Colonic mucosa (tissue), 4 donors: Measurements from ENCODE around the gene PTPRM. TPM values are rescaled to one million over a fixed set of nuclear protein-coding genes. Genes with fewer than 3 reads are reported as not detected.

ENCODE experiments used
- DNase-seq: peaks from one replicate; pipeline ENCODE4 v3.0.0-alpha.2; 2020
- H3K27ac ChIP-seq: fragments of 200-600 bp; one replicate; pipeline ENCODE4 v1.8.0; 2021
- H3K27me3 ChIP-seq: fragments of 200-600 bp; one replicate; pipeline ENCODE4 v1.8.0; 2021
- H3K36me3 ChIP-seq: fragments of 200-600 bp; one replicate; pipeline ENCODE4 v1.8.0; 2021
- H3K4me1 ChIP-seq: fragments of 200-600 bp; one replicate; pipeline ENCODE4 v1.8.0; 2021; ENCODE audit warnings: mild to moderate bottlenecking
- H3K4me3 ChIP-seq: fragments of 200-600 bp; one replicate; pipeline ENCODE4 v1.8.0; 2021
- H3K9ac ChIP-seq, 2 donors: one replicate each; pipeline ENCODE4 v1.7.0; 2013; ENCODE audit warnings: control low read depth in 2 of 2, low read depth in 2 of 2, low read length in 2 of 2
- H3K9me3 ChIP-seq: fragments of 200-600 bp; one replicate; pipeline ENCODE4 v1.8.0; 2021
- intact Hi-C: fragments of 100-400 bp; cut with DNase I; formaldehyde crosslinking; loops from one replicate; pipeline ENCODE4 v1.14.1; 2022
- total RNA-seq, 2 donors: library from RNA; stranded (reverse); fragmentation: NEBNext Ultra II Directional in 1 of 2; extraction: Animal tissue kit (Norgen Biotek cat#: 25700) in 1 of 2; gene quantifications; one replicate each; pipeline ENCODE4 v1.2.1, GENCODE V29; 2021
- TF ChIP-seq, protein P1 (sequence below): fragments of 200-600 bp; IDR thresholded peaks from one replicate; pipeline ENCODE4 v1.8.0; 2022; ENCODE audit warnings: antibody characterized with exemption, mild to moderate bottlenecking
- donor health status: healthy.
- donor health status: DM: no; HTN: no; CAD: no.
- donor health status: DM: no; HTN: no; CAD: no.

The PTPRM gene
- total RNA-seq, 2 donors from 2014 or later, result 8.1 to 13.9 TPM

DNA sequence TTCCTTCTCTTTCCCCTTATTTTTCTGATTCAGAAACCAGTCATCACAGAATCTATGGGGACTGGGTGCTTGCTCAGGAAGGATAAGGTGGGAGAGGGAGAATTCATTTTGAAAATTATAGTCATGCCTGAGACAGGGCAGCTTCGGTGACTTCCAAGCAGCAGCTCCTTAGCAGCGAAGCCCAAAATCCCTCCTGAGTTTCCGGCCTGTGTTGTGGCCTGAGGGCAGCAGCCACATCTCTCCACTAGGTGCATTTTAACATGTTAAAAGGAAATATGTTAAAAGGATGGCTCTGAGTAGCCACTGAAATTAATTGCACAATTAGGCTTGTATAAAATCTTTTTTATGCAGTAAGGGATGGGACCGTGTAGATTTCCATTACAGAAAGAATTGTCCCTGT lies 835.1 kb downstream of the PTPRM start:
- H3K36me3 ChIP-seq, result no peaks in the 10 kb centered on the region
- intact Hi-C loops, result no loop called here
- H3K27me3 ChIP-seq, result no peaks in the 10 kb centered on the region
- no peak overlapping the region for H3K27ac ChIP-seq
- DNase-seq, result no peak
- H3K4me3 ChIP-seq, result no peak overlapping the region
- H3K9me3 ChIP-seq, result no peaks in the 10 kb centered on the region
- no peak overlapping the region for H3K9ac ChIP-seq
- no peaks in the 10 kb centered on the region for H3K4me1 ChIP-seq
- TF ChIP-seq, protein P1, sequence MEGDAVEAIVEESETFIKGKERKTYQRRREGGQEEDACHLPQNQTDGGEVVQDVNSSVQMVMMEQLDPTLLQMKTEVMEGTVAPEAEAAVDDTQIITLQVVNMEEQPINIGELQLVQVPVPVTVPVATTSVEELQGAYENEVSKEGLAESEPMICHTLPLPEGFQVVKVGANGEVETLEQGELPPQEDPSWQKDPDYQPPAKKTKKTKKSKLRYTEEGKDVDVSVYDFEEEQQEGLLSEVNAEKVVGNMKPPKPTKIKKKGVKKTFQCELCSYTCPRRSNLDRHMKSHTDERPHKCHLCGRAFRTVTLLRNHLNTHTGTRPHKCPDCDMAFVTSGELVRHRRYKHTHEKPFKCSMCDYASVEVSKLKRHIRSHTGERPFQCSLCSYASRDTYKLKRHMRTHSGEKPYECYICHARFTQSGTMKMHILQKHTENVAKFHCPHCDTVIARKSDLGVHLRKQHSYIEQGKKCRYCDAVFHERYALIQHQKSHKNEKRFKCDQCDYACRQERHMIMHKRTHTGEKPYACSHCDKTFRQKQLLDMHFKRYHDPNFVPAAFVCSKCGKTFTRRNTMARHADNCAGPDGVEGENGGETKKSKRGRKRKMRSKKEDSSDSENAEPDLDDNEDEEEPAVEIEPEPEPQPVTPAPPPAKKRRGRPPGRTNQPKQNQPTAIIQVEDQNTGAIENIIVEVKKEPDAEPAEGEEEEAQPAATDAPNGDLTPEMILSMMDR, result no peak

DNA sequence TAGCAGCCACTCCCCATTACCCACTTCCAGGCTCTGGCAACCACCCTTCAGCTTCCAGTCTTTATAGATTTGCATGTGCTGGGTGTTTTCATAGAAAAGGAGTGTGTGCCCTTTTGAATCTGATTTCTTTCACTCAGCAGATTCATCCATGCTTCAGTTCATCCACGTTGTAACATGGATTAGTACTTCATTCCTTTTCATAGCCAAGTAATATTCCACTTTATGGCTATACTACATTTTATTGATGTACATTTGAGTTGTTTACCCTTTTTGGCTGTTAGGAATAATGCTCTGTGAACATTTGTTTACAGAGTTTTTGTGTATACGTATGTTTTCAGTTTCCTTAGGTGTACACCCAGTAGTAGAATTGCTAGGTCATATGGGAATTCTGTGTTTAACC lies 836.6 kb downstream of the PTPRM start:
- H3K27me3 ChIP-seq, result no peaks in the 10 kb centered on the region
- no peak overlapping the region for H3K27ac ChIP-seq
- H3K36me3 ChIP-seq, result no peaks in the 10 kb centered on the region
- no peak for DNase-seq
- H3K9ac ChIP-seq, result no peak overlapping the region
- intact Hi-C loops, result no loop called here
- no peaks in the 10 kb centered on the region for H3K9me3 ChIP-seq
- H3K4me1 ChIP-seq, result no peaks in the 10 kb centered on the region
- no peak overlapping the region for H3K4me3 ChIP-seq
- TF ChIP-seq, protein P1, result no peak

DNA sequence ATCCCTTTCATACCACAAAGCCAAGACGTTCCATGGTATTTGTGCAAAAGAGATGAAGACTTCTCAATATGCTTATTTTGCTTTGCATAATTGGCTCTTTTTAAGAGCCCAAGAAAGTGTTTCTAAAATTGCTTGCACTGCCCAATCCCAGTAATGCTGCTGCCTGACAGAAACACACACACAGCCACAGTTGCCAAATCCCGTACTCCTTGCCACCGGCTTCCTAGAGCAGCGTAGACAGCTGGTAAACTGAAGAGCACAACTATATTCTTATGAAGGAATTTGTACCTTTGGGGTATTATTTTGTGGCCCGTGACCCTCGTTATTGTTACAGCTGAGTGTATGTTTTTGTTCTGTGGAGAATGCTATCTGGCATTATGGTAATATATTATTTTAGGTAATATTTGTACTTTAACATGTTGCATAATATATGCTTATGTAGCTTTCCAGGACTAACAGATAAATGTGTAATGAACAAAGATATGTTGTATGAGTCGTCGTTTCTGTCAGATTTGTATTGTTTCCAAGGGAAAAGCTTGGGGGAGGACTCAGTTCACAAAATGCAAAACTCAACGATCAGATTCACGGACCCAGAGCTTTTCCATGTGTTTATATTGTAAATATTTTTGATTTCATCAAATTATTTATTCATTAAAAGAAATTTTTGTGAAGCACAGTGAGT lies 839.2 kb downstream of the PTPRM start:
- H3K9me3 ChIP-seq, result no peaks in the 10 kb centered on the region
- intact Hi-C loops, result no loop called here
- no peaks in the 10 kb centered on the region for H3K4me1 ChIP-seq
- H3K27ac ChIP-seq, result no peak overlapping the region
- TF ChIP-seq, protein P1, result no peak
- no peak overlapping the region for H3K4me3 ChIP-seq
- H3K36me3 ChIP-seq, result no peaks in the 10 kb centered on the region
- no peak for DNase-seq
- H3K27me3 ChIP-seq, result no peaks in the 10 kb centered on the region
- no peak overlapping the region for H3K9ac ChIP-seq

DNA sequence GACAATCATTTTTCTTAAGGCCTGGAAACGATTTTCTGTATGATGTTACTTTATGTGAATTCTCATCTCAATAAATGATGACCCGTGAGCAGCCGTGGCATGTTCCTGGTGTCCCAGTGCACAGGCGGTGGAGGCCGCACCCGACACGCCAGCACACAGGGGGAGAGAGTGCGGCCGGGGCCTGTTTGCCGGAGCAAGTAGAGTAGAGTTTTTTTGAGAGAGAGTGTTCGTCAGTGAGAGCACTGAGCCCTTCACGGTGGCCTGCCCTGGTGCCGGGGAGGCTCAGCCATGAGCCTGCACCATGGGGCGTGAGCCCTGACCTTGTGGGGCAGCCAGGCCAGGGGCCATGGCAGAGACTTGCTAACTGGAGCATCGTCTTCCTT lies 839.7 kb downstream of the PTPRM start:
- no peaks in the 10 kb centered on the region for H3K36me3 ChIP-seq
- intact Hi-C loops, result no loop called here

DNA sequence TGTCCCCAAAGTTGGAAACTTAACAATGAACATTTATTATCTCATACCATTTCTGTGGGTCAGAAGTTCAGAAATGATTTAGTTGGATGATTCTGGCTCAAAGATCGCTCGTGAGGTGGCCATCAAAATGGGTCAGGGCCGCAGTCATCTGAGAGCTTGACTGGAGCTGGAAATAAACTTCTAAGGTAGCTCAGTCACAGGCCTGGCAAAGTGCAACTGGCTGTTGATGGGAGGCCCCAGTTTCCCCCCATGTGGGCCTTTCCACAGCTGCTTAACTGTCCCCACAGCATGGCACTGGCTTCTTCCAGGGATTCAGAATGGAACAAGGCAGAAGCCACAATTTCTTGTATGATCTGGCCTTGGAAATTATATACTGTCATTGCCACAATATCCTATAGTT lies 842.0 kb downstream of the PTPRM start:
- H3K9ac ChIP-seq, result no peak overlapping the region
- no peaks in the 10 kb centered on the region for H3K4me1 ChIP-seq
- H3K9me3 ChIP-seq, result no peaks in the 10 kb centered on the region
- H3K36me3 ChIP-seq, result no peaks in the 10 kb centered on the region
- no peaks in the 10 kb centered on the region for H3K27me3 ChIP-seq
- intact Hi-C loops, result no loop called here
- no peak for DNase-seq
- no peak overlapping the region for H3K4me3 ChIP-seq
- TF ChIP-seq, protein P1, result no peak
- H3K27ac ChIP-seq, result no peak overlapping the region

More for the DNA sequence above, 839.7 kb downstream of the PTPRM start:
- no peak for DNase-seq
- TF ChIP-seq, protein P1, result no peak
- no peaks in the 10 kb centered on the region for H3K27me3 ChIP-seq
- H3K9me3 ChIP-seq, result no peaks in the 10 kb centered on the region
- no peak overlapping the region for H3K27ac ChIP-seq
- no peaks in the 10 kb centered on the region for H3K4me1 ChIP-seq
- no peak overlapping the region for H3K4me3 ChIP-seq
- no peak overlapping the region for H3K9ac ChIP-seq
